Measurements from ENCODE around the gene BIN2.
"Not testable (repeated sequence)": the region's sequence is repeated elsewhere in the genome, so short reads cannot be mapped to it uniquely, and the experiment has no call there.

Gene BIN2

DNA sequence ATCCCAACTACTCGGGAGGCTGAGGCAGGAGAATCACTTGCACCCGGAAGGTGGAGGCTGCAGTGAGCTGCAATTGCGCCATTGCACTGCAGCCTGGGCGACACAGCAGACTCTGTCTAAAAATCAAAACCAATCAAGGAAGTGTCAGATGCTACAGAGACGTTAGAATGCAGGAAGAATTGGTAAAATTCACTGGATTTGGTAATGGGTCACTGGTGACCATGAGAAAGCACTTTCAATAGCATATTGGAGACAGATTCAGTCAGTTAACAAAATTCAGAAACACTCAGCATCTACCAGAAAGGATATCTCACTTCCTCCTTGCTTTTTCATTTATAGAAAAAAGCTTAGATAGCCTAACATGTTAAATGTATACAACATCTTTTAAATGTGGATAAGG is 17.5 kb downstream of the BIN2 start:
- TF ChIP-seq, protein P1, sequence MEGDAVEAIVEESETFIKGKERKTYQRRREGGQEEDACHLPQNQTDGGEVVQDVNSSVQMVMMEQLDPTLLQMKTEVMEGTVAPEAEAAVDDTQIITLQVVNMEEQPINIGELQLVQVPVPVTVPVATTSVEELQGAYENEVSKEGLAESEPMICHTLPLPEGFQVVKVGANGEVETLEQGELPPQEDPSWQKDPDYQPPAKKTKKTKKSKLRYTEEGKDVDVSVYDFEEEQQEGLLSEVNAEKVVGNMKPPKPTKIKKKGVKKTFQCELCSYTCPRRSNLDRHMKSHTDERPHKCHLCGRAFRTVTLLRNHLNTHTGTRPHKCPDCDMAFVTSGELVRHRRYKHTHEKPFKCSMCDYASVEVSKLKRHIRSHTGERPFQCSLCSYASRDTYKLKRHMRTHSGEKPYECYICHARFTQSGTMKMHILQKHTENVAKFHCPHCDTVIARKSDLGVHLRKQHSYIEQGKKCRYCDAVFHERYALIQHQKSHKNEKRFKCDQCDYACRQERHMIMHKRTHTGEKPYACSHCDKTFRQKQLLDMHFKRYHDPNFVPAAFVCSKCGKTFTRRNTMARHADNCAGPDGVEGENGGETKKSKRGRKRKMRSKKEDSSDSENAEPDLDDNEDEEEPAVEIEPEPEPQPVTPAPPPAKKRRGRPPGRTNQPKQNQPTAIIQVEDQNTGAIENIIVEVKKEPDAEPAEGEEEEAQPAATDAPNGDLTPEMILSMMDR (IDR thresholded peaks at IDR 0.05; ENCODE audit: extremely low read depth, insufficient read depth, missing control alignments), result no peak
- in situ Hi-C loops (cut with MboI; ENCODE audit: low pct_unique_long_range_greater_than_20kb, low sequenced_read_pairs, unreplicated experiment), result no loop called here
- DNase-seq (ENCODE audit: low spot score), result no peak

GRCh38 chr12:51300768-51301167 is 23.2 kb downstream of the BIN2 start:
- DNase-seq (ENCODE audit: low spot score); in situ Hi-C loops (cut with MboI; ENCODE audit: low pct_unique_long_range_greater_than_20kb, low sequenced_read_pairs, unreplicated experiment): not testable (repeated sequence)

DNA sequence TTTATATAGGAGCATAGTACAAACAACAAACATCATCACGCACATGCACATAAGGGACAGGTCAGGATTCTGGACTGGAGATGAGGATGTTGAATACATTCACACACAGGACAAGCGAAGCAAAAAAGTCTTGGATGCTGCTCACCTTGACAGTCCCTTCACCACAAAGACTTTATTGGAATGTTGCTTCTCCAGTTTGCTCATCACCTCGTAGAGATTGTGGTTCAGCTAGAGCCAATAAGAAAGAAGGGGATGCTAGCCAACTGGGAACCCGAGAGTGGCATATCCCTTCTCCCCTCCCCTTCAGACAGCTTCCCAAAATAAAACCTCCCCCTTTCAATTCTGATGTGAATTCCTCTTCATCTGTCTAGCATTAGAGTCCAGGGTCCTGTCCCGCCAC is 28.3 kb downstream of the BIN2 start:
- TF ChIP-seq, protein P1 (IDR thresholded peaks at IDR 0.05; ENCODE audit: extremely low read depth, insufficient read depth, missing control alignments), result no peak
- in situ Hi-C loops (cut with MboI; ENCODE audit: low pct_unique_long_range_greater_than_20kb, low sequenced_read_pairs, unreplicated experiment), result no loop called here
- no peak for DNase-seq (ENCODE audit: low spot score)

DNA sequence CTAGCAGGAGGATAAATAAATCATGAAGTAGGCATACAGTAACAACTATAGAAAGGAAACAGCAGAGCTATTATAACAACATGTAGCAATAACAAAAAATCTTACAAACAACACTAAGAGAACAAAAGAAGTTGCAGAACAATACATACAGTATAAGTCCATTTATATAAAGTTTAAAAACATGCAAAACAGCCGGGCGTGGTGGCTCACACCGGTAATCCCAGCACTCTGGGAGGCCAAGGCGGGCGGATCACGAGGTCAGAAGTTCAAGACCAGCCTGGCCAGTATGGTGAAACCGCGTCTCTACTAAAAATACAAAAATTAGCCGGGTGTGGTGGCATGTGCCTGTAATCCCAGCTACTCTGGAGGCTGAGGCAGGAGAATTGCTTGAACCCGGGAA is 29.9 kb downstream of the BIN2 start:
- in situ Hi-C loops (cut with MboI; ENCODE audit: low pct_unique_long_range_greater_than_20kb, low sequenced_read_pairs, unreplicated experiment); DNase-seq (ENCODE audit: low spot score): not testable (repeated sequence)

DNA sequence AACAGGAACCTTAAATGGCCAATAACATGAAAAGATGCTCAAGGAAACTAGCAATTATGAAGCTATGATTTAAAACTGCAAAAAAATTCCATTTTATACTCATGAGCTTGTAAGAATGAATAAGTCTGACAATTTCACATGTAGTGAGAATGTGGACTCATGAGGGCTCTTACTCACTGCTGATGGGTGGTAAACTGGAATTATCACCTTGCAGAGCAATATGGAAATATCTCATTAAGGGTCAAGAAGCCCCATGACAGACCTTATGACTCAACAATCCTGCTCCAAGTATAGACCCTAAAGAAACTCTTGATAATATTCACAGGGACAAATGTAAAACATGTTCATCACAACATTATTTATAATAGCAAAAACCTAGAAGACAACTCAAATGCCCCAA is 30.3 kb downstream of the BIN2 start:
- DNase-seq (ENCODE audit: low spot score), result no peak
- in situ Hi-C loops (cut with MboI; ENCODE audit: low pct_unique_long_range_greater_than_20kb, low sequenced_read_pairs, unreplicated experiment), result no loop called here
- TF ChIP-seq, protein P1 (IDR thresholded peaks at IDR 0.05; ENCODE audit: extremely low read depth, insufficient read depth, missing control alignments), result no peak

DNA sequence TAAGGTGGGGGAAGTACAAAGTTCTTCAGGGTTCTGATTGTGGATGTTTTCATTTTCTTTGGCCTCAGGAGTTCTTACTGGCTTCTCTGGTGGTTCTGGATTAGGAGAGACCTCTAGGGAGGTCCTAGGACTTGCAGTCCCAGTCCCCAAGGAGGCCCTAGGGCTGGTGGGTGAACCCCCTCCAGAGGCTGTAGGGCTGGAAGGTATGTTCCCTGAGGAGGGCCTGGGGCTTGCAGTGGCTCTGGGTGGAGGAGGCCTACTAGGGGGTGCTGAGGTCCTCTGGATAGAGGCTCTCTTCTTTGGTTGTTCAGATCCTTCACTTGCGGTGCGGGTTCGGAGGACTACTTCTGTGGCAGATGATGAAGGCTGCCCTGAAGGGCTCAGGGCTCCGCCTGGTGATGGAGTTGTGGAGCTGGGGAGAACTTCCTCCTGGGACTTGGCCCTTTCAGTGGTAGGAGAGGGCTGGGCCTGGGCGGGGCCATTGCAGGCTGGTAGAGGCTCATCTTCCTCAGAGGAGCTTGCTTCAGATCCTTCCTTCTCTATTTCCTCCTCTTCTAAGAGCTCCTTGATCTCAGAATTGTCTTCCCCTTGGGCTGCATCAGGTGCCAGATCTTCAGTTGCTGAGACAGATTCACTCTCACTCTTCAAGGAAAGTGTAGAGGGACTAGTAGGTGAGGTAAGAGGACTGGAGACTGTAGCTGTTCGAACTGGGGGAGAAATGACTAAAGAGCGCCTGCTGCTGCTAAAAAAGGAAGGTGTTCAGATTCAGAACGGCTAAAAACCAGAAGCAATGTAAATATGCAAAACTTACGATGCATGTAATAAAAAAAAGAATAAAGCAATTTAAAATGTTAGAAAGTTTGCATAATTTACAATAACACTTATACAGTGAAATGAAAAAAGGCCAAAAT is 32.1 kb downstream of the BIN2 start:
- in situ Hi-C loops (cut with MboI; ENCODE audit: low pct_unique_long_range_greater_than_20kb, low sequenced_read_pairs, unreplicated experiment); DNase-seq (ENCODE audit: low spot score): not testable (repeated sequence)
- TF ChIP-seq, protein P1 (IDR thresholded peaks at IDR 0.05; ENCODE audit: extremely low read depth, insufficient read depth, missing control alignments), result peak; percentile 33

DNA sequence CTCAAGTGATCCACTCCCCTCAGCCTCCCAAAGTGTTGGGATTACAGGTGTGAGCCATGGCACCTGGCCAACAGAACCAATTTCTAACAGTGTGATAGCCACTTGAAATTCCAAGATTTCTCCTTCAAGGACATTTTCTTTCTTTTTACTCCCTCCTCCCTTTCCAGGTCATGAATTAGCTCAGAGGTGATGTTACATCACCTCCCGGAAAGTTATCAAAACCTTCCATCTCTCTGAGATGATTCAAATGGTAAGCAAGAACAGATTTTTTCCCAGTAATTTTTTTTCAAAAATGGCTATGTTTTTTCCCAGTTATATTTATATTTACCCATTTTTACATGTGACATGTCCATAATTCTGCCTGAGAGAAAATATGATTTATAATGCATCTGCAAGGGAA is 38.1 kb downstream of the BIN2 start:
- DNase-seq (ENCODE audit: low spot score), result no peak
- TF ChIP-seq, protein P1 (IDR thresholded peaks at IDR 0.05; ENCODE audit: extremely low read depth, insufficient read depth, missing control alignments), result no peak
- in situ Hi-C loops (cut with MboI; ENCODE audit: low pct_unique_long_range_greater_than_20kb, low sequenced_read_pairs, unreplicated experiment), result no loop called here
